OCI-LY7 (cell line): ENCODE measurements around the gene ZC3H18. TPM values are rescaled to one million over a fixed set of nuclear protein-coding genes. Genes with fewer than 3 reads are reported as not detected.

ENCODE experiments used
- BruUV-seq: library from RNA; stranded (reverse); fragments of 400-500 nt; replicated peaks from 2 replicates; lab custom pipeline; 2021; lab: Mats Ljungman, UMichigan
- CTCF ChIA-PET: fragments of 300-600 bp; sonication (Branson Sonifier 250); formaldehyde crosslinking; loops from one replicate; lab custom pipeline; 2022; ENCODE audit warnings: antibody characterized with exemption; ENCODE audit not compliant: unreplicated experiment; lab: Charles Lee
- POLR2A ChIA-PET: fragments of 300-600 bp; sonication (Branson Sonifier 250); formaldehyde crosslinking; loops from one replicate; lab custom pipeline; 2022; ENCODE audit warnings: antibody characterized with exemption; lab: Charles Lee
- DNase-seq: peaks from one replicate; pipeline ENCODE4 v3.0.0-alpha.2; 2015; ENCODE audit warnings: low spot score
- H2AFZ ChIP-seq: fragments of 200-600 bp; sonication (generic), shearing (Covaris generic); 2 replicates; pipeline ENCODE4 v1.6.1; 2014; ENCODE audit warnings: mild to moderate bottlenecking, antibody characterized with exemption, low read length, moderate library complexity
- H3K27ac ChIP-seq: fragments of 200-600 bp; sonication (generic); 2 replicates; pipeline ENCODE4 v1.5.1; 2014; ENCODE audit warnings: mixed run types, low read depth, mild to moderate bottlenecking, moderate library complexity, low read length, inconsistent platforms; ENCODE audit not compliant: poor library complexity, severe bottlenecking
- H3K36me3 ChIP-seq: fragments of 200-600 bp; sonication (generic); 2 replicates; pipeline ENCODE4 v1.6.1; 2014; ENCODE audit warnings: mild to moderate bottlenecking, antibody characterized with exemption, low read length, moderate library complexity, mixed read lengths; ENCODE audit not compliant: insufficient read depth
- H3K4me1 ChIP-seq: fragments of 200-600 bp; sonication (generic); 2 replicates; pipeline ENCODE4 v1.5.1; 2014; ENCODE audit warnings: mild to moderate bottlenecking, low read length; ENCODE audit not compliant: insufficient read depth, poor library complexity, severe bottlenecking
- H3K4me2 ChIP-seq: fragments of 200-600 bp; sonication (generic); 2 replicates; pipeline ENCODE4 v1.6.1; 2014; ENCODE audit warnings: mild to moderate bottlenecking, low read length
- H3K4me3 ChIP-seq: fragments of 200-600 bp; sonication (generic); 2 replicates; pipeline ENCODE4 v1.5.1; 2014; ENCODE audit warnings: mild to moderate bottlenecking, low read depth, low read length; ENCODE audit not compliant: poor library complexity, severe bottlenecking
- H3K79me2 ChIP-seq: fragments of 200-600 bp; sonication (generic); 2 replicates; pipeline ENCODE4 v1.6.1; 2016; ENCODE audit warnings: low read depth, mild to moderate bottlenecking, low read length, moderate library complexity, mixed read lengths; ENCODE audit not compliant: insufficient read depth
- H3K9me2 ChIP-seq: fragments of 200-600 bp; sonication (generic); 2 replicates; pipeline ENCODE4 v1.6.1; 2016; ENCODE audit warnings: mild to moderate bottlenecking, low read length, mixed read lengths; ENCODE audit not compliant: insufficient read depth
- H3K9me3 ChIP-seq: fragments of 200-600 bp; sonication (generic); 2 replicates; pipeline ENCODE4 v1.6.1; 2014; ENCODE audit warnings: mild to moderate bottlenecking, mixed run types, low read length, mixed read lengths
- H4K20me1 ChIP-seq: fragments of 200-600 bp; sonication (generic); 2 replicates; pipeline ENCODE4 v1.6.1; 2014; ENCODE audit warnings: mild to moderate bottlenecking, antibody characterized with exemption, low read length, moderate library complexity, mixed read lengths; ENCODE audit not compliant: insufficient read depth
- EZH2phosphoT487 ChIP-seq: fragments of 200-600 bp; sonication (generic); IDR thresholded peaks from 2 replicates; pipeline ENCODE4 v1.6.1; 2018; ENCODE audit warnings: low read depth, borderline replicate concordance, mild to moderate bottlenecking, mixed run types, antibody characterized with exemption, low read length, moderate library complexity, mixed read lengths
- intact Hi-C: fragments of 100-400 bp; cut with micrococcal nuclease; formaldehyde crosslinking; loops from one replicate; pipeline ENCODE4 v1.10.0; 2022; ENCODE audit not compliant: unreplicated experiment
- total RNA-seq, 2 experiments: library from RNA; depleted of rRNA in 1 of 2; stranded (reverse); fragments of >200 nt in 1 of 2; shearing (Covaris generic) in 1 of 2; gene quantifications; 2 replicates each; pipeline ENCODE4 v1.2.3, GENCODE V29; 2014 to 2022
- TF ChIP-seq, protein P1 (sequence below): fragments of 200-600 bp; sonication (generic); conservative IDR thresholded peaks from 2 replicates; pipeline ENCODE4 v1.5.1; 2014; ENCODE audit warnings: mild to moderate bottlenecking, antibody characterized with exemption, low read length, moderate library complexity, mixed read lengths

Gene ZC3H18
- total RNA-seq, 2 experiments from 2014 or later, result 22.2 to 79.0 TPM

- CTCF ChIA-PET, result no interaction called here
- no peaks in the 10 kb centered on the region for H3K9me3 ChIP-seq
- H3K4me1 ChIP-seq, result peaks cover 10% of the 10 kb centered on the region
- no peak overlapping the region for H3K4me3 ChIP-seq
- TF ChIP-seq, protein P1, sequence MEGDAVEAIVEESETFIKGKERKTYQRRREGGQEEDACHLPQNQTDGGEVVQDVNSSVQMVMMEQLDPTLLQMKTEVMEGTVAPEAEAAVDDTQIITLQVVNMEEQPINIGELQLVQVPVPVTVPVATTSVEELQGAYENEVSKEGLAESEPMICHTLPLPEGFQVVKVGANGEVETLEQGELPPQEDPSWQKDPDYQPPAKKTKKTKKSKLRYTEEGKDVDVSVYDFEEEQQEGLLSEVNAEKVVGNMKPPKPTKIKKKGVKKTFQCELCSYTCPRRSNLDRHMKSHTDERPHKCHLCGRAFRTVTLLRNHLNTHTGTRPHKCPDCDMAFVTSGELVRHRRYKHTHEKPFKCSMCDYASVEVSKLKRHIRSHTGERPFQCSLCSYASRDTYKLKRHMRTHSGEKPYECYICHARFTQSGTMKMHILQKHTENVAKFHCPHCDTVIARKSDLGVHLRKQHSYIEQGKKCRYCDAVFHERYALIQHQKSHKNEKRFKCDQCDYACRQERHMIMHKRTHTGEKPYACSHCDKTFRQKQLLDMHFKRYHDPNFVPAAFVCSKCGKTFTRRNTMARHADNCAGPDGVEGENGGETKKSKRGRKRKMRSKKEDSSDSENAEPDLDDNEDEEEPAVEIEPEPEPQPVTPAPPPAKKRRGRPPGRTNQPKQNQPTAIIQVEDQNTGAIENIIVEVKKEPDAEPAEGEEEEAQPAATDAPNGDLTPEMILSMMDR, result no peak
- no peak for TF ChIP-seq EZH2phosphoT487
- H3K27ac ChIP-seq, result no peak overlapping the region
- no peaks in the 10 kb centered on the region for H3K79me2 ChIP-seq
- H4K20me1 ChIP-seq, result no peaks in the 10 kb centered on the region
- no peak for DNase-seq
- intact Hi-C loops, result no loop called here
- BruUV-seq, result no TSS peak
- H3K9me2 ChIP-seq, result no peaks in the 10 kb centered on the region
- H2AFZ ChIP-seq, result no peak overlapping the region
- POLR2A ChIA-PET, result no interaction called here
- no peak overlapping the region for H3K4me2 ChIP-seq
- 0 out of 2 replicates have a peak, but pooled peaks cover 3% of the 10 kb centered on the region for H3K36me3 ChIP-seq
These were observed 39.4 kb upstream of the ZC3H18 start for GRCh38 chr16:88530858-88531203.

- BruUV-seq, result no TSS peak
- Histone ChIP-seq H2AFZ (no peak overlapping the region), H3K4me1 (peaks cover 10% of the 10 kb centered on the region), H3K27ac (no peak overlapping the region), H4K20me1 (no peaks in the 10 kb centered on the region), H3K79me2 (no peaks in the 10 kb centered on the region), H3K4me3 (no peak overlapping the region), H3K9me2 (no peaks in the 10 kb centered on the region), H3K9me3 (no peaks in the 10 kb centered on the region), H3K36me3 (0 out of 2 replicates have a peak, but pooled peaks cover 3% of the 10 kb centered on the region), H3K4me2 (no peak overlapping the region)
- POLR2A ChIA-PET, result no interaction called here
- no peak for DNase-seq
- CTCF ChIA-PET, result no interaction called here
- TF ChIP-seq, protein P1, result no peak
- TF ChIP-seq EZH2phosphoT487, result no peak
- intact Hi-C loops, result no loop called here
These were observed 38.9 kb upstream of the ZC3H18 start for GRCh38 chr16:88531346-88531745.

- ChIA-PET POLR2A (no interaction called here), CTCF (no interaction called here)
- BruUV-seq, result no TSS peak
- no peak overlapping the region for H3K4me2 ChIP-seq
- H2AFZ ChIP-seq, result no peak overlapping the region
- 0 out of 2 replicates have a peak, but pooled peaks cover 3% of the 10 kb centered on the region for H3K36me3 ChIP-seq
- no peak overlapping the region for H3K4me3 ChIP-seq
- intact Hi-C loops, result no loop called here
- DNase-seq, result no peak
- no peaks in the 10 kb centered on the region for H3K9me3 ChIP-seq
- H3K4me1 ChIP-seq, result peaks cover 14% of the 10 kb centered on the region
- H3K27ac ChIP-seq, result no peak overlapping the region
- no peaks in the 10 kb centered on the region for H4K20me1 ChIP-seq
- H3K79me2 ChIP-seq, result no peaks in the 10 kb centered on the region
- TF ChIP-seq, protein P1, result no peak
- no peak for TF ChIP-seq EZH2phosphoT487
- H3K9me2 ChIP-seq, result no peaks in the 10 kb centered on the region
These were observed 38.2 kb upstream of the ZC3H18 start for GRCh38 chr16:88531931-88532433.
